Measurements from ENCODE around the gene NCL. TPM values are rescaled to one million over a fixed set of nuclear protein-coding genes. Genes with fewer than 3 reads are reported as not detected.

The NCL gene
- total and polyA plus RNA-seq, 2 of the 13 experiments (the other 11 are each of a cell fraction or from before 2014, with no cell fraction given) = 105 to 779 TPM

GRCh38 chr2:231418820-231419640, 45.3 kb downstream of the NCL start (continued):
- TF ChIP-seq, protein P1, sequence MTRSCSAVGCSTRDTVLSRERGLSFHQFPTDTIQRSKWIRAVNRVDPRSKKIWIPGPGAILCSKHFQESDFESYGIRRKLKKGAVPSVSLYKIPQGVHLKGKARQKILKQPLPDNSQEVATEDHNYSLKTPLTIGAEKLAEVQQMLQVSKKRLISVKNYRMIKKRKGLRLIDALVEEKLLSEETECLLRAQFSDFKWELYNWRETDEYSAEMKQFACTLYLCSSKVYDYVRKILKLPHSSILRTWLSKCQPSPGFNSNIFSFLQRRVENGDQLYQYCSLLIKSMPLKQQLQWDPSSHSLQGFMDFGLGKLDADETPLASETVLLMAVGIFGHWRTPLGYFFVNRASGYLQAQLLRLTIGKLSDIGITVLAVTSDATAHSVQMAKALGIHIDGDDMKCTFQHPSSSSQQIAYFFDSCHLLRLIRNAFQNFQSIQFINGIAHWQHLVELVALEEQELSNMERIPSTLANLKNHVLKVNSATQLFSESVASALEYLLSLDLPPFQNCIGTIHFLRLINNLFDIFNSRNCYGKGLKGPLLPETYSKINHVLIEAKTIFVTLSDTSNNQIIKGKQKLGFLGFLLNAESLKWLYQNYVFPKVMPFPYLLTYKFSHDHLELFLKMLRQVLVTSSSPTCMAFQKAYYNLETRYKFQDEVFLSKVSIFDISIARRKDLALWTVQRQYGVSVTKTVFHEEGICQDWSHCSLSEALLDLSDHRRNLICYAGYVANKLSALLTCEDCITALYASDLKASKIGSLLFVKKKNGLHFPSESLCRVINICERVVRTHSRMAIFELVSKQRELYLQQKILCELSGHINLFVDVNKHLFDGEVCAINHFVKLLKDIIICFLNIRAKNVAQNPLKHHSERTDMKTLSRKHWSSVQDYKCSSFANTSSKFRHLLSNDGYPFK (CRISPR knock-in tag; IDR thresholded peaks at IDR 0.05; ENCODE audit: borderline replicate concordance) = peak; percentile 60; the same call in 1 of the 2 replicates
- no peak for TF ChIP-seq PCBP1 (IDR thresholded peaks at IDR 0.05; ENCODE audit: borderline replicate concordance, low read depth, low read length)
- peak; percentile 60; the same call in 1 of the 2 replicates for TF ChIP-seq HOXA3 (CRISPR knock-in tag; IDR thresholded peaks at IDR 0.05)
- no peak for TF ChIP-seq ATF7-NPFF (CRISPR knock-in tag; IDR thresholded peaks at IDR 0.05; ENCODE audit: low read depth)
- no peak for TF ChIP-seq KDM1A (CRISPR knock-in tag; IDR thresholded peaks at IDR 0.05)
- no peak for TF ChIP-seq GTF3A (CRISPR knock-in tag; conservative IDR thresholded peaks at IDR 0.05)
- no peak for TF ChIP-seq PCBP2 (optimal IDR thresholded peaks at IDR 0.05; ENCODE audit: low read depth, low read length, poor library complexity, severe bottlenecking)
- no peak for TF ChIP-seq ZNF879 (CRISPR knock-in tag; IDR thresholded peaks at IDR 0.05)
- TF ChIP-seq MIER2 (CRISPR knock-in tag; IDR thresholded peaks at IDR 0.05) = no peak; the same call in 1 of the 2 replicates
- 0 out of 2 replicates have a peak, but pooled peaks have one; percentile 28 for TF ChIP-seq RCOR2 (CRISPR knock-in tag; IDR thresholded peaks at IDR 0.05)
- 0 out of 2 replicates have a peak, but pooled peaks have one; percentile 53 for TF ChIP-seq MXD1 (CRISPR knock-in tag; IDR thresholded peaks at IDR 0.05)
- TF ChIP-seq SUZ12 (IDR thresholded peaks at IDR 0.05; ENCODE audit: low read depth, low read length) = no peak
- no peak for TF ChIP-seq MAFG (CRISPR knock-in tag; IDR thresholded peaks at IDR 0.05)
- TF ChIP-seq NR1H2 (CRISPR knock-in tag; IDR thresholded peaks at IDR 0.05; ENCODE audit: borderline replicate concordance, low read depth) = no peak
- TF ChIP-seq GFI1 (CRISPR knock-in tag; IDR thresholded peaks at IDR 0.05; ENCODE audit: borderline replicate concordance) = no peak
- no peak; the same call in 1 of the 2 replicates for TF ChIP-seq ZNF230 (CRISPR knock-in tag; IDR thresholded peaks at IDR 0.05)
- no peak for TF ChIP-seq ARHGAP35 (CRISPR knock-in tag; IDR thresholded peaks at IDR 0.05; ENCODE audit: borderline replicate concordance)
- TF ChIP-seq TRIM22 (IDR thresholded peaks at IDR 0.05) = no peak
- TF ChIP-seq MAFK (conservative IDR thresholded peaks at IDR 0.05 in 1 of 2, IDR thresholded peaks at IDR 0.05 in 1 of 2; ENCODE audit: low read length in 2 of 2) = no peak
- TF ChIP-seq NONO (IDR thresholded peaks at IDR 0.05) = no peak
- TF ChIP-seq NONO (CRISPR knock-in tag; conservative IDR thresholded peaks at IDR 0.05) = peak; percentile 82
- TF ChIP-seq HMG20B (CRISPR knock-in tag; conservative IDR thresholded peaks at IDR 0.05) = no peak

All from HepG2 (cell line).